GM21515 (cell line): Measurements from ENCODE around the gene AHSA1.

Experiments used
- ATAC-seq: cut with Tn5 transposase; IDR thresholded peaks from one replicate; pipeline ENCODE4 v1.9.1; 2021; ENCODE audit not compliant: unreplicated experiment

Gene AHSA1

DNA sequence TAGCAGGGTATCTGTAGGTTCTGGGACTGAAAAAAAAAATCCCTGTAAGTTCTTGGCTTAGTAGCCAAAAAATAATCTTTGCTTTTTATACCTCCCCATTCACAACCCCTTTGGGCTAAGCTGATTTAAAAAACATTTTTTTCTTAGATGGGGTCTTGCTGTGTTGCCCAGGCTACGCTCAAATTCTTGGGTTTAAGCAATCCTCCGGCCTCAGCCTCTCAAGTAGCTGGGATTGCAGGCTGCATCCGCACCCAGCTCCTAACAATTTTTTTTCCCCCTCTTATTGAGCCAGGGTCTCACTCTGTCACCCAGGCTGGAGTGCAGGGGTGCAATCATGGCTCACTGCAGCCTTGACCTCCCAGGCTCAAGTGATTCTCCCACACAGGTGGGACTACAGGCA is 49.9 kb downstream of the AHSA1 start:
- ATAC-seq, result no peak

DNA sequence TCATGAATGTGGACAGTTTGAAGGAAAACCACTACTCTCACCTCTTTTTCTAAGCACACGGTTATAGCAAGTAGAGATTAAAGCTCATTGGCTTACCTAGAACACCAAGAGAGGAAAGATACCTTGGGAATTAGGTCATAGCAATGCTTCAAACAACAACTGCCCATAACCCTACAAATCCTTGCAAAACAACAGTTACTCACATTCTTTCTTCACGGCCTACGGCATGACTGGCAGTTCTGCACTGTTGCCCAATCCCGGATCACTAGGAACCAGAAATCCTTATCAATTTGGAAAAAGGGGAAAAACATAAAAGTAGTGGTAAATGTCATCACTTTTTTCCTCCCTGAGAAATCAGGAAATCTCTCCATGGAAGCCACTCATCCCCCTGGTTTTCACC is 50.4 kb downstream of the AHSA1 start:
- ATAC-seq, result no peak

DNA sequence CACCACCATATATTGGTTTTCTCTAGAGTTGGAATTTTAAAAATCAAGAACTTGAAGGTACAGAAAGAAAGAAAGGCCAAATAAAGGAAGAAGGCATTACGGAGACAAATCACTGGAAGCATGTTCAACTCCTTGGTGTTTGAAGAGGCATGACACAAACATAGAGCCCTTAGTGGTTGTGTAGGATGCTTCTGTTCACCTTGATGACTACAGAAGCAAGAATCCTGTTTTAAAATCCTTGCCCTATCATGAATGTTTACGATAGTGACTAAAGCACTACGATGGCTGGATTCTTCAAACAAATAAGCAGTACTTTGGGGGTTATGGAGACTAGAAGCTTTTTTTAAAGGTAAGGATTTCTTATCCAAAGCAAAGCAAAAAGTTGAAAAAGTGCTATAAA is 51.0 kb downstream of the AHSA1 start:
- ATAC-seq, result no peak

DNA sequence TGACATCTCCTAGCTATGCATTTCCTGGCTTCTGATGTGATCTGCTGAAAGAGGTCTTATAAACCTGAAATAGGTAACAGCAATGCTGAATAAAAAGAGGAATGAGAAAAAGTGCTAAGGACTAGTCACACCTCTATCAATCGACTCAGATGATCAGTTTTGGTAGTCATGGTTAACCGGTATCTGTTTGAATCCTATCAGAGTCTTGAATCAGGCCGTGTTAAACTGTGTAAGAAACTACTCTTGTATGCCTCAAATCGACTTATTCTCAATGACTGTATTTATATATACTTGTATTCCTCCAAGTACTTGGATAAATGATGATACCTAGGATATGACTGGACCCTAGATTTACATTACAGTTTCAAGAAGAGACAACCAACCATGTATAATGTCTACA is 51.5 kb downstream of the AHSA1 start:
- no peak for ATAC-seq

DNA sequence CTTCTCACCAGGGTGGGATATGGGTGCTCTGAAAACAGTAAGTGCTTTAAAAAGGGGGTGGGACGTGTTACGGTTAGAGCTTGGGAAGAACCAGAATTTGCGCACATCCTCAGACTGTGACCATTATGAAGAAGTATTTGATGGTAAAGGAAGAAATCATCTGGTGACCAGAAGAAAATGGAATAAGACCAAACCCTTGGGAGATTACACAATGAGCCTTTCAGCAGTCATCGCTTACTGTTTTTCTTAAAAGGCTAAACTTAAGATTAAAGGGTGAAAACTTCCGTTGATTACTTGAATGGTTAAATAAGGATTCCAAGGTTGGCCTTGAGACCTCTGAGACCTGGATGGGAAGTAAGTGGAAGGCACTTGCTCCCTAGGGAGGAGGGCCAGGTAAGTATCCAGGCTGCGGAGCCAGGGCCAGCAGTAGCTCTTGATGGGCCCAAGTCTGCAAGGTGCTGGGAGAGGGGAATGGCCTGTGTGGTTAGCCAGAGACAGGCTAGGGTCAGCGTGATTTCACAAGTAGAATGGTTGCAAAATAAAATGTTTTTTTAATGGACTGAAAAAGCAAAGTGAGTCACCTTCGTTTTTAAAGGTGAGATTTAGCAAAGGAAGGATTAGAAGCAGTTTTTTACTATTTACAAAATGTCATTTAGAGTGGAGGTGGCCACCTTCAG is 53.7 kb downstream of the AHSA1 start:
- ATAC-seq, result no peak

DNA sequence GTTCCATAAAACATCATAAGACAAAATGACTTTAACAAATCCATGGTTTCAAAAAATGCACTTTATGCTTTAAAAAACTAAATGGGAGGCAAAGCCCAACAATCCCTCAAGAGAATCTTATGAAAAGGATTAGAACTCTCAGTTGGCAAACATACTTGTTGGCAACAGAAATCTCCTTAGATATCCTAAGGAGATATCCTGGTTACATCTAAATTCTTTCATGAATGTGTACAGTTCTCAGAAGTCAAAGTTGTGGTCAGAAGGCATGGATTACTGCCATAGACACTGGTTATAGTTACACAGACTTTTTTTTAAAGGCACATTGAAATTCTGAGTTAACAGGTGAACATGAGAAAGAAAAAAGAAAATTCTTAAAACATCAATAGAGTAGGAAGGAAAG is 58.2 kb downstream of the AHSA1 start:
- ATAC-seq, result no peak
